Vagina (tissue), 2 donors: ENCODE results near the gene ORM1.

Source experiments
- CTCF ChIP-seq, 3 experiments: fragments of 450-650 bp in 2 of 3; fragments of 200-600 bp in 1 of 3; sonication (generic) in 1 of 3; IDR thresholded peaks; one replicate each; pipeline ENCODE4 v1.5.1; 2017 to 2019; ENCODE audit warnings: antibody characterized with exemption in 3 of 3, mild to moderate bottlenecking in 2 of 3, moderate library complexity in 2 of 3
- POLR2A ChIP-seq, 2 donors: fragments of 450-650 bp; IDR thresholded peaks; one replicate each; pipeline ENCODE4 v1.6.1; 2017; ENCODE audit warnings: antibody characterized with exemption in 2 of 2, mild to moderate bottlenecking in 2 of 2, moderate library complexity in 2 of 2
- POLR2AphosphoS5 ChIP-seq, 2 donors: sonication (generic); formaldehyde crosslinking; IDR thresholded peaks; one replicate each; pipeline ENCODE4 v1.9.0; 2017; ENCODE audit warnings: antibody characterized with exemption in 2 of 2, mild to moderate bottlenecking in 2 of 2, low read depth in 1 of 2; ENCODE audit not compliant: insufficient read depth in 1 of 2

- TF ChIP-seq CTCF (IDR thresholded peaks at IDR 0.05) (no peak), POLR2AphosphoS5 (IDR thresholded peaks at IDR 0.05; ENCODE audit: insufficient read depth in 1 of 2, low read depth in 1 of 2) (no peak), POLR2A (IDR thresholded peaks at IDR 0.05) (no peak)
Observed at GRCh38 chr9:114369216-114370130, 46.6 kb downstream of the ORM1 start.
